Stimulated activated CD8-positive, alpha-beta memory T cell treated with anti-CD3 and anti-CD28 coated beads, Interleukin-12 subunit alpha, Interleukin-12 subunit beta, amount 100 ng/mL, for 1 hour (primary cell): ENCODE data around the gene MMP7.

Experiments
- DNase-seq: peaks from one replicate; pipeline ENCODE4 v3.0.0-alpha.2; 2020; ENCODE audit warnings: low read depth

MMP7 gene

GRCh38 chr11:102493524-102493923 lies 37.0 kb downstream of the MMP7 start:
- no peak for DNase-seq

- DNase-seq = no peak
Observed at GRCh38 chr11:102491969-102492368, 38.6 kb downstream of the MMP7 start.

GRCh38 chr11:102489186-102490145 lies 41.1 kb downstream of the MMP7 start:
- DNase-seq = no peak

- no peak for DNase-seq
Observed at GRCh38 chr11:102488208-102488607, 42.3 kb downstream of the MMP7 start.

- DNase-seq = no peak
Observed at GRCh38 chr11:102487214-102487613, 43.3 kb downstream of the MMP7 start.

- DNase-seq = no peak
Observed at GRCh38 chr11:102486584-102486983, 44.0 kb downstream of the MMP7 start.

GRCh38 chr11:102485095-102485722 lies 45.3 kb downstream of the MMP7 start:
- no peak for DNase-seq

- DNase-seq = no peak
Observed at GRCh38 chr11:102482433-102482832, 48.1 kb downstream of the MMP7 start.

GRCh38 chr11:102479733-102480132 lies 50.8 kb downstream of the MMP7 start:
- DNase-seq = no peak

- no peak for DNase-seq
Observed at GRCh38 chr11:102478673-102479299, 51.8 kb downstream of the MMP7 start.

GRCh38 chr11:102476812-102477211 lies 53.7 kb downstream of the MMP7 start:
- DNase-seq = no peak

GRCh38 chr11:102476069-102476468 lies 54.5 kb downstream of the MMP7 start:
- DNase-seq = no peak

GRCh38 chr11:102473543-102473942 lies 57.0 kb downstream of the MMP7 start:
- no peak for DNase-seq

GRCh38 chr11:102472127-102472526 lies 58.4 kb downstream of the MMP7 start:
- DNase-seq = no peak

GRCh38 chr11:102471474-102471873 lies 59.1 kb downstream of the MMP7 start:
- no peak for DNase-seq
